HL-60 (cell line): ENCODE measurements around the gene IRS2.

Experiments used
- TF ChIP-seq, protein P1 (sequence below): IDR thresholded peaks from one replicate; pipeline ENCODE4 v1.5.1; 2011; ENCODE audit warnings: low read length, control low read depth, inconsistent platforms; ENCODE audit not compliant: insufficient read depth
- TF ChIP-seq, protein P2 (sequence below): IDR thresholded peaks from 2 replicates; pipeline ENCODE4 v1.6.1; 2012; ENCODE audit warnings: low read depth; ENCODE audit not compliant: insufficient replicate concordance

GRCh38 chr13:109773276-109773675, 13.1 kb downstream of the IRS2 start:
- TF ChIP-seq, protein P1, sequence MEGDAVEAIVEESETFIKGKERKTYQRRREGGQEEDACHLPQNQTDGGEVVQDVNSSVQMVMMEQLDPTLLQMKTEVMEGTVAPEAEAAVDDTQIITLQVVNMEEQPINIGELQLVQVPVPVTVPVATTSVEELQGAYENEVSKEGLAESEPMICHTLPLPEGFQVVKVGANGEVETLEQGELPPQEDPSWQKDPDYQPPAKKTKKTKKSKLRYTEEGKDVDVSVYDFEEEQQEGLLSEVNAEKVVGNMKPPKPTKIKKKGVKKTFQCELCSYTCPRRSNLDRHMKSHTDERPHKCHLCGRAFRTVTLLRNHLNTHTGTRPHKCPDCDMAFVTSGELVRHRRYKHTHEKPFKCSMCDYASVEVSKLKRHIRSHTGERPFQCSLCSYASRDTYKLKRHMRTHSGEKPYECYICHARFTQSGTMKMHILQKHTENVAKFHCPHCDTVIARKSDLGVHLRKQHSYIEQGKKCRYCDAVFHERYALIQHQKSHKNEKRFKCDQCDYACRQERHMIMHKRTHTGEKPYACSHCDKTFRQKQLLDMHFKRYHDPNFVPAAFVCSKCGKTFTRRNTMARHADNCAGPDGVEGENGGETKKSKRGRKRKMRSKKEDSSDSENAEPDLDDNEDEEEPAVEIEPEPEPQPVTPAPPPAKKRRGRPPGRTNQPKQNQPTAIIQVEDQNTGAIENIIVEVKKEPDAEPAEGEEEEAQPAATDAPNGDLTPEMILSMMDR: no peak
- TF ChIP-seq, protein P2, sequence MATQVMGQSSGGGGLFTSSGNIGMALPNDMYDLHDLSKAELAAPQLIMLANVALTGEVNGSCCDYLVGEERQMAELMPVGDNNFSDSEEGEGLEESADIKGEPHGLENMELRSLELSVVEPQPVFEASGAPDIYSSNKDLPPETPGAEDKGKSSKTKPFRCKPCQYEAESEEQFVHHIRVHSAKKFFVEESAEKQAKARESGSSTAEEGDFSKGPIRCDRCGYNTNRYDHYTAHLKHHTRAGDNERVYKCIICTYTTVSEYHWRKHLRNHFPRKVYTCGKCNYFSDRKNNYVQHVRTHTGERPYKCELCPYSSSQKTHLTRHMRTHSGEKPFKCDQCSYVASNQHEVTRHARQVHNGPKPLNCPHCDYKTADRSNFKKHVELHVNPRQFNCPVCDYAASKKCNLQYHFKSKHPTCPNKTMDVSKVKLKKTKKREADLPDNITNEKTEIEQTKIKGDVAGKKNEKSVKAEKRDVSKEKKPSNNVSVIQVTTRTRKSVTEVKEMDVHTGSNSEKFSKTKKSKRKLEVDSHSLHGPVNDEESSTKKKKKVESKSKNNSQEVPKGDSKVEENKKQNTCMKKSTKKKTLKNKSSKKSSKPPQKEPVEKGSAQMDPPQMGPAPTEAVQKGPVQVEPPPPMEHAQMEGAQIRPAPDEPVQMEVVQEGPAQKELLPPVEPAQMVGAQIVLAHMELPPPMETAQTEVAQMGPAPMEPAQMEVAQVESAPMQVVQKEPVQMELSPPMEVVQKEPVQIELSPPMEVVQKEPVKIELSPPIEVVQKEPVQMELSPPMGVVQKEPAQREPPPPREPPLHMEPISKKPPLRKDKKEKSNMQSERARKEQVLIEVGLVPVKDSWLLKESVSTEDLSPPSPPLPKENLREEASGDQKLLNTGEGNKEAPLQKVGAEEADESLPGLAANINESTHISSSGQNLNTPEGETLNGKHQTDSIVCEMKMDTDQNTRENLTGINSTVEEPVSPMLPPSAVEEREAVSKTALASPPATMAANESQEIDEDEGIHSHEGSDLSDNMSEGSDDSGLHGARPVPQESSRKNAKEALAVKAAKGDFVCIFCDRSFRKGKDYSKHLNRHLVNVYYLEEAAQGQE: no peak
